K562 (cell line): ENCODE data around the gene ALPP. TPM values are rescaled to one million over a fixed set of nuclear protein-coding genes. Genes with fewer than 3 reads are reported as not detected.

Experiments used
- ATAC-seq: fragments of 200-7000 bp; cut with Tn5 transposase; 3 replicates; pipeline ENCODE4 v1.9.1; 2020; ENCODE audit warnings: moderate library complexity
- BruUV-seq: library from RNA; stranded (reverse); fragments of 400-500 nt; replicated peaks from 2 replicates; lab custom pipeline; 2021; lab: Mats Ljungman, UMichigan
- CTCF ChIA-PET: fragments of 300-600 bp; formaldehyde crosslinking; extraction: SDS; loops from one replicate; lab custom pipeline; 2021; ENCODE audit warnings: low intra/inter-chr PET ratio; lab: Yijun Ruan, JAX
- POLR2A ChIA-PET: fragments of 300-600, 350-650 bp; sonication (Branson Sonifier 250); formaldehyde crosslinking; extraction: SDS; loops from one replicate; lab custom pipeline; 2021; ENCODE audit warnings: antibody characterized with exemption, inconsistent platforms; lab: Yijun Ruan, JAX
- DNase-seq, 4 experiments: peaks; one replicate each; pipeline versions ENCODE4 v3.0.0 to v3.0.0-alpha.2; 2011 to 2018; ENCODE audit warnings: low spot score in 3 of 4, mixed read lengths in 3 of 4; ENCODE audit errors: extremely low read depth in 1 of 4
- FAIRE-seq: peaks from 2 replicates; lab custom pipeline; 2011; peaks lifted over from hg19 to GRCh38; lab: Jason Lieb, UNC
- H2AFZ ChIP-seq: 2 replicates; pipeline ENCODE4 v1.6.0; 2011; ENCODE audit warnings: low read depth, low read length, control low read depth, inconsistent platforms
- H3K27ac ChIP-seq: fragments of 200-600 bp; 3 replicates; pipeline ENCODE4 v1.8.0; 2011; ENCODE audit warnings: low read depth, mild to moderate bottlenecking, control low read depth, inconsistent platforms, low read length, moderate library complexity, mixed read lengths; ENCODE audit errors: extremely low read depth
- H3K27me3 ChIP-seq, 2 experiments: fragments of 300-600 bp in 1 of 2; 2 replicates in 1 of 2; 3 replicates in 1 of 2; pipeline versions ENCODE4 v1.6.0 to v1.8.0; 2011; ENCODE audit warnings: inconsistent platforms in 2 of 2, low read length in 2 of 2, mild to moderate bottlenecking in 1 of 2, mixed read lengths in 1 of 2, moderate library complexity in 1 of 2; ENCODE audit not compliant: control insufficient read depth in 2 of 2, insufficient read depth in 2 of 2
- H3K36me3 ChIP-seq: fragments of 300-600 bp; 3 replicates; pipeline ENCODE4 v1.8.0; 2011; ENCODE audit warnings: mild to moderate bottlenecking, low read length, inconsistent platforms; ENCODE audit not compliant: control insufficient read depth, insufficient read depth
- H3K4me1 ChIP-seq, 2 experiments: fragments of 200-600 bp in 1 of 2; replicated peaks in 1 of 2; 2 replicates in 1 of 2; 3 replicates in 1 of 2; pipeline versions ENCODE4 v1.5.1 to v1.8.0; 2011; ENCODE audit warnings: inconsistent platforms in 2 of 2, low read length in 2 of 2, mild to moderate bottlenecking in 1 of 2, mixed read lengths in 1 of 2, moderate library complexity in 1 of 2; ENCODE audit not compliant: control insufficient read depth in 2 of 2, insufficient read depth in 2 of 2
- H3K4me2 ChIP-seq: 2 replicates; pipeline ENCODE4 v1.6.1; 2011; ENCODE audit warnings: low read length, control low read depth, inconsistent platforms, mixed read lengths; ENCODE audit not compliant: insufficient read depth
- H3K4me3 ChIP-seq: fragments of 200-600 bp; sonication (generic), shearing (Covaris generic); 2 replicates; pipeline ENCODE4 v1.5.1; 2016; ENCODE audit warnings: control low read depth, inconsistent platforms
- H3K79me2 ChIP-seq: fragments of 200-600 bp; 3 replicates; pipeline ENCODE4 v1.8.0; 2011; ENCODE audit warnings: low read length, inconsistent platforms; ENCODE audit not compliant: control insufficient read depth, insufficient read depth
- H3K9ac ChIP-seq, 2 experiments: 2 replicates each; pipeline versions ENCODE4 v1.6.0 to v1.6.1; 2011; ENCODE audit warnings: low read depth in 2 of 2, low read length in 2 of 2, control low read depth in 1 of 2, inconsistent platforms in 1 of 2, mild to moderate bottlenecking in 1 of 2, mixed read lengths in 1 of 2; ENCODE audit not compliant: insufficient read depth in 1 of 2
- H3K9me1 ChIP-seq: one replicate; pipeline ENCODE4 v1.6.0; 2011; ENCODE audit warnings: inconsistent platforms, mild to moderate bottlenecking, low read length, moderate library complexity; ENCODE audit not compliant: control insufficient read depth, insufficient read depth
- H3K9me3 ChIP-seq: replicated peaks from 2 replicates; pipeline ENCODE4 v1.5.1; 2011; ENCODE audit warnings: low read depth, low read length, inconsistent platforms; ENCODE audit not compliant: control insufficient read depth, insufficient read depth
- H4K20me1 ChIP-seq: replicated peaks from 2 replicates; pipeline ENCODE4 v1.6.1; 2011; ENCODE audit warnings: low read length, inconsistent platforms, mixed read lengths; ENCODE audit not compliant: control insufficient read depth, insufficient read depth
- CTCF ChIP-seq, 3 experiments: IDR thresholded peaks in 2 of 3; conservative IDR thresholded peaks in 1 of 3; 2 replicates each; pipeline ENCODE4 v1.5.1; 2011 to 2012; ENCODE audit warnings: low read length in 3 of 3, mild to moderate bottlenecking in 3 of 3, control low read depth in 2 of 3, improper control_type of control experiment in 1 of 3, inconsistent platforms in 1 of 3, low read depth in 1 of 3, mixed read lengths in 1 of 3, moderate library complexity in 1 of 3; ENCODE audit not compliant: insufficient read depth in 2 of 3
- RAD21 ChIP-seq, 2 experiments: fragments of 250-450 bp in 1 of 2; fragments of 450-650 bp in 1 of 2; sonication (Bioruptor Pico) in 1 of 2; formaldehyde crosslinking in 1 of 2; IDR thresholded peaks in 1 of 2; conservative IDR thresholded peaks in 1 of 2; 2 replicates each; pipeline versions ENCODE4 v1.4.0 to v1.8.0; 2020 to 2022; ENCODE audit warnings: mild to moderate bottlenecking in 2 of 2, moderate library complexity in 1 of 2
- SFPQ ChIP-seq: fragments of 200-400 bp; formaldehyde crosslinking; IDR thresholded peaks from 2 replicates; pipeline ENCODE4 v1.6.1; 2017; ENCODE audit warnings: mild to moderate bottlenecking, low read depth, low read length, moderate library complexity
- SMC3 ChIP-seq: conservative IDR thresholded peaks from 2 replicates; pipeline ENCODE4 v1.6.1; 2011; ENCODE audit warnings: low read depth, low read length, improper control_type of control experiment; ENCODE audit not compliant: insufficient read depth
- ZFPM2 ChIP-seq: fragments of 250-450 bp; sonication (Bioruptor Pico); IDR thresholded peaks from 2 replicates; pipeline ENCODE4 v1.5.1; 2022; ENCODE audit warnings: mild to moderate bottlenecking
- WGBS: fragments of 100-300 bp; shearing (Covaris generic); methylation state at CpG from one replicate; pipeline ENCODE4 v1.1.6; 2016; ENCODE audit warnings: low coverage, mixed read lengths; ENCODE audit not compliant: insufficient coverage; ENCODE audit errors: missing lambda C conversion rate; 5-methylcytosine and 5-hydroxymethylcytosine counted together
- in situ Hi-C: fragments of 300-500 bp; cut with MboI; formaldehyde crosslinking; loops from 4 replicates; pipeline ENCODE4 v1.15.0; 2018; ENCODE audit warnings: inconsistent platforms, mixed read lengths
- intact Hi-C: fragments of 100-400 bp; cut with micrococcal nuclease; formaldehyde crosslinking; loops from 2 replicates; pipeline ENCODE4 v1.14.2; 2022
- polyA plus RNA-seq, 8 experiments: library from polyadenylated mRNA; depleted of rRNA in 4 of 8; stranded (reverse) in 5 of 8; unstranded in 3 of 8; fragments of >200 nt; fragmentation: Nextera tagmentation in 2 of 8; fragmentation: Illumina TruSeq in 1 of 8; extraction: Ambion mirVana in 2 of 8; extraction: Trizol in 1 of 8; gene quantifications; 2 replicates each; pipeline versions ENCODE4 v1.2.1 to v1.2.3, GENCODE V29; 2011 to 2014; ENCODE audit warnings: inconsistent platforms in 1 of 8, missing spikeins in 1 of 8
- total RNA-seq, 7 experiments: library from RNA; depleted of rRNA in 6 of 7; stranded (reverse); fragments of >200 nt in 6 of 7; fragmentation: Illumina TruSeq in 2 of 7; extraction: Trizol in 2 of 7; gene quantifications; 2 replicates each; pipeline versions ENCODE4 v1.2.1 to v1.2.3, GENCODE V29; 2011 to 2021; ENCODE audit warnings: low replicate concordance in 1 of 7

ALPP gene
- total and polyA plus RNA-seq, 9 of the 15 experiments (the other 6 are each of a cell fraction or from before 2014, with no cell fraction given) = 0.03 TPM; not detected in 8

DNA sequence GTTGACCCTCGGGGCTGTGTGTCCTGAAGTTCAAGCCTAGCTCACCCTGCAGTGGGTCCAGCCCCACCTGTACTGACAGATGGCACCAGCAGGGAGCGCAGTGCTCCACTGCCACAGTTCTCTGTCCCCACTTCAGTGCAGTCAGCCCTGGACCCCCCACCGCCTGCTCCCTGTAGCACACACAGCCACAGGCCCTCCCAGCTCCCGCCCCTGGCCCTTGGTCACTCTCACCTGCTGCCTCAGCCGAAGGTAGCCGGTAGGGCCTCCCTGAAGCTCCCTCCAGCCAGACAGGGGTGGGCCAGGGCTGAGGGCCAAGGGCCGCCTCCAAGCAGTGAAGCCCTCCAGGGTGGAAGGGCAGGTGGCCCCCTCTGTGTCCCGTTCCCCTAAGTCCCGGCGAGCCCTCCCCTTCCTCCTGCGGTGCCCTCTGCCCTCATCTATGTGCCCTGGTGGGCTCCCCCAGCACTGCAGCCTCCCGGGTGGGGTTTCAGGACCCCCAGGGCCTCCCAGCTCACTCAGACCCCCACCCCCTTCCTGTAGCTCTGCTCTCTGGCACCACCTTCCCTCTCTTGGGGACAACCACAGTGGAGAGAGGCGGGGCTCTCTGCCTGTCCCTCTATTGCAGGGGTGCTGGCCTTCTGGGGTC lies 10.8 kb upstream of the ALPP start:
- H3K9ac ChIP-seq = no peak overlapping the region
- no peaks in the 10 kb centered on the region for H3K36me3 ChIP-seq
- POLR2A ChIA-PET = no interaction called here
- H3K27me3 ChIP-seq = peaks cover 0 to 15% of the 10 kb centered on the region in 2 experiments; a peak in 1 of 5 replicates
- in situ Hi-C loops = no loop called here
- peak; percentile 77 for ATAC-seq
- TF ChIP-seq RAD21 (CRISPR knock-in tag; conservative IDR thresholded peaks at IDR 0.05 in 1 of 2, IDR thresholded peaks at IDR 0.05 in 1 of 2) = peak in 1 of 2 experiments; percentile 21; a peak in 1 of 4 replicates
- no peak for TF ChIP-seq SFPQ
- TF ChIP-seq CTCF (IDR thresholded peaks at IDR 0.05 in 2 of 3, conservative IDR thresholded peaks at IDR 0.05 in 1 of 3; ENCODE audit: insufficient read depth in 2 of 3, low read depth in 1 of 3, low read length in 3 of 3) = peak; percentile 24 to 51 (median 36); a peak in 5 of 6 replicates
- TF ChIP-seq SMC3 = 0 out of 2 replicates have a peak, but pooled peaks have one; percentile 11
- no peak for TF ChIP-seq ZFPM2 (CRISPR knock-in tag)
- TF ChIP-seq, all 486 proteins: peak for 3
- Histone ChIP-seq H2AFZ (no peak overlapping the region), H3K4me3 (no peak overlapping the region), H4K20me1 (no peaks in the 10 kb centered on the region), H3K4me2 (no peak overlapping the region), H3K27ac (no peak overlapping the region), H3K79me2 (no peaks in the 10 kb centered on the region), H3K4me1 (peaks cover 0 to 6% of the 10 kb centered on the region in 2 experiments; a peak in 1 of 5 replicates), H3K9me1 (no peaks in the 10 kb centered on the region), H3K9me3 (no peaks in the 10 kb centered on the region)
- no peak for FAIRE-seq
- BruUV-seq = no TSS peak
- WGBS = 3% methylated on average over 6 of the region's 13 CpGs
- intact Hi-C loops = loop anchor here (5.0 kb wide), 1 partner anchor 75 kb away; no protein-coding TSS in a partner anchor
- CTCF ChIA-PET = interaction anchor here (0.6 kb wide), 1 partner anchor 28 kb away, joined by 3 read pairs; no protein-coding TSS in a partner anchor
- DNase-seq = peak; percentile 18 to 38 (median 35)
